K562 (cell line): ENCODE results near the gene FLVCR2. TPM values are rescaled to one million over a fixed set of nuclear protein-coding genes. Genes with fewer than 3 reads are reported as not detected.

Source experiments
- ARNT ChIP-seq, 2 experiments: fragments of 450-650 bp; IDR thresholded peaks; 2 replicates each; pipeline ENCODE4 v1.6.1; 2016; ENCODE audit warnings: mild to moderate bottlenecking in 1 of 2
- ATF1 ChIP-seq, 2 experiments: fragments of 450-650 bp in 1 of 2; IDR thresholded peaks; 2 replicates each; pipeline ENCODE4 v1.6.1; 2016; ENCODE audit warnings: missing compliant biosample characterization in 1 of 2, missing genetic modification characterization in 1 of 2
- CREM ChIP-seq: IDR thresholded peaks from 2 replicates; pipeline ENCODE4 v1.6.1; 2014; ENCODE audit warnings: antibody characterized with exemption, low read depth
- NR3C1 ChIP-seq: sonication (generic); formaldehyde crosslinking; IDR thresholded peaks from 2 replicates; pipeline ENCODE4 v1.8.1; 2022; ENCODE audit warnings: missing genetic modification reagents
- PHF8 ChIP-seq: fragments of 200-600 bp; sonication (generic); IDR thresholded peaks from 2 replicates; pipeline ENCODE4 v1.6.1; 2012; ENCODE audit warnings: mixed run types, mild to moderate bottlenecking, inconsistent platforms, low read length, moderate library complexity, borderline replicate concordance
- PURB ChIP-seq: sonication (generic); formaldehyde crosslinking; IDR thresholded peaks from 2 replicates; pipeline ENCODE4 v1.9.0; 2021; ENCODE audit warnings: low read depth, mild to moderate bottlenecking, missing genetic modification reagents
- SP2 ChIP-seq: IDR thresholded peaks from 2 replicates; pipeline ENCODE4 v1.6.1; 2011; ENCODE audit warnings: mild to moderate bottlenecking, low read depth, low read length, moderate library complexity; ENCODE audit not compliant: poor library complexity, severe bottlenecking; ENCODE audit errors: extremely low read depth
- XRCC5 ChIP-seq: fragments of 200-400 bp; formaldehyde crosslinking; IDR thresholded peaks from 2 replicates; pipeline ENCODE4 v1.6.1; 2017; ENCODE audit warnings: low read depth, mild to moderate bottlenecking, low read length
- ZNF311 ChIP-seq: fragments of 250-450 bp; sonication (Bioruptor Pico); IDR thresholded peaks from 2 replicates; pipeline ENCODE4 v1.4.0; 2020; ENCODE audit warnings: mild to moderate bottlenecking, moderate library complexity
- ZNF644 ChIP-seq: fragments of 200-800 bp; sonication (Bioruptor generic); IDR thresholded peaks from 2 replicates; pipeline ENCODE4 v1.6.1; 2016; ENCODE audit warnings: low read depth, missing genetic modification characterization, missing compliant biosample characterization
- polyA plus RNA-seq, 8 experiments: library from polyadenylated mRNA; depleted of rRNA in 4 of 8; stranded (reverse) in 5 of 8; unstranded in 3 of 8; fragments of >200 nt; fragmentation: Nextera tagmentation in 2 of 8; fragmentation: Illumina TruSeq in 1 of 8; extraction: Ambion mirVana in 2 of 8; extraction: Trizol in 1 of 8; gene quantifications; 2 replicates each; pipeline versions ENCODE4 v1.2.1 to v1.2.3, GENCODE V29; 2011 to 2014; ENCODE audit warnings: inconsistent platforms in 1 of 8, missing spikeins in 1 of 8
- total RNA-seq, 7 experiments: library from RNA; depleted of rRNA in 6 of 7; stranded (reverse); fragments of >200 nt in 6 of 7; fragmentation: Illumina TruSeq in 2 of 7; extraction: Trizol in 2 of 7; gene quantifications; 2 replicates each; pipeline versions ENCODE4 v1.2.1 to v1.2.3, GENCODE V29; 2011 to 2021; ENCODE audit warnings: low replicate concordance in 1 of 7
- TF ChIP-seq, protein P1 (sequence below), 2 experiments: fragments of 450-650 bp; conservative IDR thresholded peaks; 2 replicates each; pipeline ENCODE4 v1.6.1; 2017; ENCODE audit warnings: mild to moderate bottlenecking in 2 of 2, moderate library complexity in 2 of 2
- TF ChIP-seq, protein P2 (sequence below): fragments of 200-800 bp; sonication (Bioruptor generic); IDR thresholded peaks from 2 replicates; pipeline ENCODE4 v1.6.1; 2017; ENCODE audit warnings: missing genetic modification characterization, missing compliant biosample characterization
- TF ChIP-seq, protein P3 (sequence below): sonication (generic); formaldehyde crosslinking; IDR thresholded peaks from 2 replicates; pipeline ENCODE4 v1.8.0; 2022; ENCODE audit warnings: missing genetic modification reagents, mild to moderate bottlenecking, moderate library complexity, borderline replicate concordance
- TF ChIP-seq, protein P4 (sequence below): fragments of 250-450 bp; sonication (Bioruptor Pico); IDR thresholded peaks from 2 replicates; pipeline ENCODE4 v1.8.0; 2021; ENCODE audit warnings: moderate library complexity, mild to moderate bottlenecking, inconsistent platforms

FLVCR2 gene
- total and polyA plus RNA-seq, 9 of the 15 experiments (the other 6 are each of a cell fraction or from before 2014, with no cell fraction given), result 1.5 TPM; not detected in 8

DNA sequence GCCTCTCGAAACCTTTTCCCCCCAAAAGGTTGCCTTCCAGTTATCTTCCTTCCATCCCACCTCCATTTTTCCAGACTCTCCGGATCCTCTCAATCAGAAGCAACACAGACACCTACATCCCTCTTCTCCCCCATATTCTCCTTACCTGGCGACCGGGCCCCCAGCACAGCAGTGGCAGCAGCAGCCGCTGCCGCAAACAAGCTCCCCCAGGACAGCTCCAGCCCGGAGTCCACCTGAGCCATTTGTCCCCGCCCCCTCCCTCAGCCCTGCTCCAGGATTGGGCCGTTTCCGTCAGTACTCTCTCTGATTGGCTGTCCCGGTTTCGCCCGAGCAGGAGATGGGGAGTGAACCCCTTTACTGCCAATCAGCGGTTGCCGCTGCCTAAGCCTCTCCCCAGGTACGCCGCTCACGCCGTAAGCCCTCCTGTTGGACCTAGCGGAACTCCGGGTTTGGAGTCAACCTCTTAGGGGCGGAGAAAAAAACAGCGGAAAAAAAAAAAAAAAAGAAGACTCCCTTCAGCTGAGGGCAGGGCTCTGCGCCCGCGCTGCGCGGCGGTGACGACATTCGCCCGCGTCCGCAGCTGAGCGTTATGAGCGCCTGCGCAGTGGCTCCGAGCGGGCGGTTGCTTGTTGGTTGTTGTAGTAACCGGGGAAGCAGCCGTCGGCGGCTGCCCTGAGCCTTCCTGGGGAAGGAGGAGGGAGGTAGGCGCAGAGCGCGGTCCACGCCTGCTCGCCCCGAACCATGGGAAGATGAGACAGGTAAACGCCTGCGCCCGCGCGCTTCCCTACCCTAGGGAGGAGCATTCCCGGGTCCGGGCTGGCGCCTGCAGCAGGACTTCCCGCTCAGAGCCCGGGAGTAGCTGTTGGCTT lies 82.4 kb downstream of the FLVCR2 start, which contains the start of the genes ERG28 and TTLL5 (continued):
- TF ChIP-seq, protein P1, sequence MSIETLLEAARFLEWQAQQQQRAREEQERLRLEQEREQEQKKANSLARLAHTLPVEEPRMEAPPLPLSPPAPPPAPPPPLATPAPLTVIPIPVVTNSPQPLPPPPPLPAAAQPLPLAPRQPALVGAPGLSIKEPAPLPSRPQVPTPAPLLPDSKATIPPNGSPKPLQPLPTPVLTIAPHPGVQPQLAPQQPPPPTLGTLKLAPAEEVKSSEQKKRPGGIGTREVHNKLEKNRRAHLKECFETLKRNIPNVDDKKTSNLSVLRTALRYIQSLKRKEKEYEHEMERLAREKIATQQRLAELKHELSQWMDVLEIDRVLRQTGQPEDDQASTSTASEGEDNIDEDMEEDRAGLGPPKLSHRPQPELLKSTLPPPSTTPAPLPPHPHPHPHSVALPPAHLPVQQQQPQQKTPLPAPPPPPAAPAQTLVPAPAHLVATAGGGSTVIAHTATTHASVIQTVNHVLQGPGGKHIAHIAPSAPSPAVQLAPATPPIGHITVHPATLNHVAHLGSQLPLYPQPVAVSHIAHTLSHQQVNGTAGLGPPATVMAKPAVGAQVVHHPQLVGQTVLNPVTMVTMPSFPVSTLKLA (conservative IDR thresholded peaks at IDR 0.05), result peak; percentile 43 to 68
- TF ChIP-seq, protein P2, sequence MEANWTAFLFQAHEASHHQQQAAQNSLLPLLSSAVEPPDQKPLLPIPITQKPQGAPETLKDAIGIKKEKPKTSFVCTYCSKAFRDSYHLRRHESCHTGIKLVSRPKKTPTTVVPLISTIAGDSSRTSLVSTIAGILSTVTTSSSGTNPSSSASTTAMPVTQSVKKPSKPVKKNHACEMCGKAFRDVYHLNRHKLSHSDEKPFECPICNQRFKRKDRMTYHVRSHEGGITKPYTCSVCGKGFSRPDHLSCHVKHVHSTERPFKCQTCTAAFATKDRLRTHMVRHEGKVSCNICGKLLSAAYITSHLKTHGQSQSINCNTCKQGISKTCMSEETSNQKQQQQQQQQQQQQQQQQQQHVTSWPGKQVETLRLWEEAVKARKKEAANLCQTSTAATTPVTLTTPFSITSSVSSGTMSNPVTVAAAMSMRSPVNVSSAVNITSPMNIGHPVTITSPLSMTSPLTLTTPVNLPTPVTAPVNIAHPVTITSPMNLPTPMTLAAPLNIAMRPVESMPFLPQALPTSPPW (CRISPR knock-in tag), result peak; percentile 48
- TF ChIP-seq ATF1 (CRISPR knock-in tag; IDR thresholded peaks at IDR 0.05), result peak; percentile 81
- TF ChIP-seq ATF1 (tag; IDR thresholded peaks at IDR 0.05), result peak; percentile 97
- no peak for TF ChIP-seq XRCC5
- no peak for TF ChIP-seq PURB
- TF ChIP-seq CREM, result peak; percentile 97
- TF ChIP-seq PHF8, result peak; percentile 52; the same call in 1 of the 2 replicates
- no peak for TF ChIP-seq NR3C1 (CRISPR knock-in tag)
- TF ChIP-seq ARNT (IDR thresholded peaks at IDR 0.05), result no peak
- TF ChIP-seq ZNF644 (tag), result no peak
- TF ChIP-seq, protein P3, sequence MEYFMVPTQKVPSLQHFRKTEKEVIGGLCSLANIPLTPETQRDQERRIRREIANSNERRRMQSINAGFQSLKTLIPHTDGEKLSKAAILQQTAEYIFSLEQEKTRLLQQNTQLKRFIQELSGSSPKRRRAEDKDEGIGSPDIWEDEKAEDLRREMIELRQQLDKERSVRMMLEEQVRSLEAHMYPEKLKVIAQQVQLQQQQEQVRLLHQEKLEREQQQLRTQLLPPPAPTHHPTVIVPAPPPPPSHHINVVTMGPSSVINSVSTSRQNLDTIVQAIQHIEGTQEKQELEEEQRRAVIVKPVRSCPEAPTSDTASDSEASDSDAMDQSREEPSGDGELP (CRISPR knock-in tag), result peak; percentile 97
- peak; percentile 69 for TF ChIP-seq SP2
- TF ChIP-seq, protein P4, sequence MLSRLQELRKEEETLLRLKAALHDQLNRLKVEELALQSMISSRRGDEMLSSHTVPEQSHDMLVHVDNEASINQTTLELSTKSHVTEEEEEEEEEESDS (CRISPR knock-in tag), result no peak
- TF ChIP-seq ZNF311, result no peak
